CD8-positive, alpha-beta memory T cell (primary cell): Measurements from ENCODE around the gene DNAJC5. TPM values are rescaled to one million over a fixed set of nuclear protein-coding genes. Genes with fewer than 3 reads are reported as not detected.
"Not testable (repeated sequence)": the region's sequence is repeated elsewhere in the genome, so short reads cannot be mapped to it uniquely, and the experiment has no call there.

Experiments used
- CTCF ChIA-PET: fragments of 350-600 bp; sonication (Branson Sonifier 250); formaldehyde crosslinking; loops from one replicate; lab custom pipeline; 2021; ENCODE audit warnings: antibody characterized with exemption; lab: Charles Lee
- POLR2A ChIA-PET: fragments of 350-600 bp; sonication (Branson Sonifier 250); formaldehyde crosslinking; loops from one replicate; lab custom pipeline; 2021; ENCODE audit warnings: antibody characterized with exemption; lab: Charles Lee
- DNase-seq, 5 donors: peaks; one replicate each; pipeline versions ENCODE4 v3.0.0 to v3.0.0-alpha.2; 2020 to 2022; ENCODE audit warnings: mixed read lengths in 1 of 5
- H3K27ac ChIP-seq: one replicate; pipeline ENCODE4 v1.7.0; 2013; ENCODE audit warnings: low read depth, mild to moderate bottlenecking, low read length, moderate library complexity
- H3K27me3 ChIP-seq: 2 replicates; pipeline ENCODE4 v1.7.0; 2013; ENCODE audit warnings: low read length, mild to moderate bottlenecking; ENCODE audit not compliant: insufficient read depth, poor library complexity, severe bottlenecking
- H3K36me3 ChIP-seq: 2 replicates; pipeline ENCODE4 v1.7.0; 2013; ENCODE audit warnings: mild to moderate bottlenecking, low read length, moderate library complexity; ENCODE audit not compliant: insufficient read depth
- H3K4me1 ChIP-seq: 2 replicates; pipeline ENCODE4 v1.7.0; 2013; ENCODE audit warnings: mild to moderate bottlenecking, low read length, moderate library complexity; ENCODE audit not compliant: insufficient read depth
- H3K4me3 ChIP-seq: 2 replicates; pipeline ENCODE4 v1.7.0; 2013; ENCODE audit warnings: mild to moderate bottlenecking, low read length
- H3K9me3 ChIP-seq: 2 replicates; pipeline ENCODE4 v1.7.0; 2013; ENCODE audit warnings: mild to moderate bottlenecking, low read length
- H3K27ac Mint-ChIP-seq, 8 donors: one replicate each; pipeline ENCODE4 v1.8.0; 2020 to 2021; ENCODE audit warnings: mixed read lengths in 8 of 8, mild to moderate bottlenecking in 6 of 8, inconsistent platforms in 3 of 8, moderate library complexity in 3 of 8
- H3K27me3 Mint-ChIP-seq, 2 donors: one replicate each; pipeline ENCODE4 v1.8.0; 2020 to 2021; ENCODE audit warnings: mixed read lengths in 2 of 2, mild to moderate bottlenecking in 1 of 2, moderate library complexity in 1 of 2
- H3K36me3 Mint-ChIP-seq, 3 donors: one replicate each; pipeline ENCODE4 v1.8.0; 2020 to 2021; ENCODE audit warnings: mixed read lengths in 3 of 3, inconsistent platforms in 1 of 3, mild to moderate bottlenecking in 1 of 3
- H3K4me1 Mint-ChIP-seq, 3 donors: one replicate each; pipeline ENCODE4 v1.8.0; 2020 to 2021; ENCODE audit warnings: mixed read lengths in 3 of 3, inconsistent platforms in 1 of 3, mild to moderate bottlenecking in 1 of 3
- H3K4me3 Mint-ChIP-seq, 7 donors: one replicate each; pipeline ENCODE4 v1.8.0; 2020 to 2021; ENCODE audit warnings: mixed read lengths in 7 of 7, mild to moderate bottlenecking in 6 of 7, moderate library complexity in 4 of 7, inconsistent platforms in 2 of 7
- H3K9me3 Mint-ChIP-seq, 5 donors: one replicate each; pipeline ENCODE4 v1.8.0; 2020 to 2022; ENCODE audit warnings: mixed read lengths in 5 of 5, mild to moderate bottlenecking in 3 of 5, moderate library complexity in 2 of 5, inconsistent platforms in 1 of 5
- polyA plus RNA-seq: library from polyadenylated mRNA; unstranded; fragments of 300-500 nt; fragmentation: Illumina TruSeq; gene quantifications from one replicate; pipeline ENCODE4 v1.2.3, GENCODE V29; 2021
- total RNA-seq, 2 experiments: library from RNA; stranded (reverse); gene quantifications; one replicate each; pipeline ENCODE4 v1.2.3, GENCODE V29; 2021

DNAJC5 gene
- total and polyA plus RNA-seq, 3 experiments from 2014 or later = 8.3 to 40.9 (median 38.9) TPM

- peaks cover 22% of the 10 kb centered on the region for H3K4me1 ChIP-seq
- Mint-ChIP-seq H3K4me1 (peaks cover 15 to 33% (median 21%) of the 10 kb centered on the region in 3 donors), H3K9me3 (peaks cover 0 to 3% (median 0%) of the 10 kb centered on the region in 5 donors), H3K4me3 (peak overlapping the region; percentile 76 to 89 (median 80)), H3K27me3 (peaks cover 0 to 1% of the 10 kb centered on the region in 2 donors), H3K27ac (peak overlapping the region; percentile 57 to 91 (median 80)), H3K36me3 (peaks cover 0 to 14% (median 5%) of the 10 kb centered on the region in 3 donors)
- ChIA-PET POLR2A (interaction anchor here (0.6 to 1.4 kb wide), 2 partner anchors 11 to 241 kb away, joined by 3 to 4 read pairs; partner anchors contain the start of genes PRPF6 and SAMD10), CTCF (interaction anchor here (1.4 kb wide), 2 partner anchors 13 to 70 kb away, joined by 4 read pairs; partner anchors contain the start of gene UCKL1)
- H3K4me3 ChIP-seq = peak overlapping the region; percentile 71
- no peaks in the 10 kb centered on the region for H3K27me3 ChIP-seq
- H3K36me3 ChIP-seq = peaks cover 4% of the 10 kb centered on the region
- DNase-seq = peak; percentile 30 to 68 (median 35)
- H3K27ac ChIP-seq = peak overlapping the region; percentile 38
- no peaks in the 10 kb centered on the region for H3K9me3 ChIP-seq
Measured at GRCh38 chr20:63968928-63969760, 74.2 kb downstream of the DNAJC5 start.

GRCh38 chr20:63969838-63970713 lies 75.2 kb downstream of the DNAJC5 start, which contains the start of gene ZNF512B:
Gene ZNF512B (minus strand): TSS chr20:63969930. CDS start chr20:63967950, 1,980 bp downstream.
- Mint-ChIP-seq H3K9me3 (peaks cover 0 to 3% (median 0%) of the 10 kb centered on the region in 5 donors), H3K4me3 (peak within 1 kb of the TSS; percentile 76 to 89 (median 82)), H3K27ac (peak within 1 kb of the TSS; percentile 57 to 91 (median 80)), H3K4me1 (peaks cover 15 to 38% (median 22%) of the 10 kb centered on the region in 3 donors), H3K36me3 (peaks cover 0 to 19% (median 5%) of the 10 kb centered on the region in 3 donors), H3K27me3 (peaks cover 0 to 1% of the 10 kb centered on the region in 2 donors)
- Histone ChIP-seq H3K9me3 (no peaks in the 10 kb centered on the region), H3K36me3 (peaks cover 7% of the 10 kb centered on the region), H3K27me3 (no peaks in the 10 kb centered on the region), H3K4me3 (peak within 1 kb of the TSS; percentile 71), H3K27ac (peak within 1 kb of the TSS; percentile 38), H3K4me1 (peaks cover 22% of the 10 kb centered on the region)
- peak; percentile 18 to 71 (median 44) for DNase-seq
- ChIA-PET CTCF (no interaction called here), POLR2A (no interaction called here)

GRCh38 chr20:63970714-63971431 lies 75.9 kb downstream of the DNAJC5 start:
- Mint-ChIP-seq H3K27ac (peak overlapping the region in 2 of 8 donors; percentile 22 to 38), H3K27me3 (peaks cover 0 to 1% of the 10 kb centered on the region in 2 donors), H3K4me1 (peaks cover 15 to 38% (median 22%) of the 10 kb centered on the region in 3 donors), H3K36me3 (peaks cover 0 to 19% (median 5%) of the 10 kb centered on the region in 3 donors), H3K4me3 (peak overlapping the region; percentile 71 to 85 (median 75)), H3K9me3 (peaks cover 0 to 3% (median 0%) of the 10 kb centered on the region in 5 donors)
- ChIA-PET CTCF (no interaction called here), POLR2A (interaction anchor here (0.7 kb wide), 1 partner anchor 12 kb away, joined by 3 read pairs; no protein-coding TSS in a partner anchor)
- no peaks in the 10 kb centered on the region for H3K9me3 ChIP-seq
- peaks cover 7% of the 10 kb centered on the region for H3K36me3 ChIP-seq
- H3K4me1 ChIP-seq = peaks cover 22% of the 10 kb centered on the region
- no peak overlapping the region for H3K27ac ChIP-seq
- DNase-seq = peak in 1 of 5 donors; percentile 36
- no peaks in the 10 kb centered on the region for H3K27me3 ChIP-seq
- no peak overlapping the region for H3K4me3 ChIP-seq

- POLR2A ChIA-PET = not testable (repeated sequence)
Measured at GRCh38 chr20:63971960-63972311, 77.0 kb downstream of the DNAJC5 start.

GRCh38 chr20:63972312-63973159 lies 77.6 kb downstream of the DNAJC5 start:
- H3K4me3 Mint-ChIP-seq = peak overlapping the region in 2 of 7 donors; percentile 39 to 87
- H3K36me3 ChIP-seq = peaks cover 6% of the 10 kb centered on the region
- no peak overlapping the region for H3K27ac ChIP-seq
- H3K4me3 ChIP-seq = no peak overlapping the region
- peaks cover 35% of the 10 kb centered on the region for H3K4me1 ChIP-seq
- peak in 1 of 5 donors; percentile 36 for DNase-seq
- CTCF ChIA-PET = interaction anchor here (0.7 to 1.8 kb wide), 8 partner anchors 9 to 476 kb away, joined by 3 to 9 read pairs (median 4); no protein-coding TSS in a partner anchor
- H3K27me3 Mint-ChIP-seq = peaks cover 0 to 1% of the 10 kb centered on the region in 2 donors
- POLR2A ChIA-PET = no interaction called here
- no peaks in the 10 kb centered on the region for H3K9me3 Mint-ChIP-seq
- peak overlapping the region in 5 of 8 donors; percentile 44 to 94 (median 69) for H3K27ac Mint-ChIP-seq
- peaks cover 27 to 54% (median 39%) of the 10 kb centered on the region in 3 donors for H3K4me1 Mint-ChIP-seq
- H3K36me3 Mint-ChIP-seq = peaks cover 0 to 16% (median 5%) of the 10 kb centered on the region in 3 donors
- no peaks in the 10 kb centered on the region for H3K27me3 ChIP-seq
- H3K9me3 ChIP-seq = no peaks in the 10 kb centered on the region

More at GRCh38 chr20:63971960-63972311, 77.0 kb downstream of the DNAJC5 start:
- H3K27ac ChIP-seq, H3K27me3 Mint-ChIP-seq, H3K36me3 ChIP-seq, H3K9me3 Mint-ChIP-seq, H3K4me3 ChIP-seq, H3K27me3 ChIP-seq, H3K9me3 ChIP-seq: not testable (repeated sequence)
- Mint-ChIP-seq H3K27ac (peak overlapping the region in 1 of 8 donors; percentile 14), H3K4me3 (peak overlapping the region in 2 of 7 donors; percentile 39 to 87), H3K4me1 (peaks cover 23 to 48% (median 33%) of the 10 kb centered on the region in 3 donors), H3K36me3 (peaks cover 0 to 18% (median 5%) of the 10 kb centered on the region in 3 donors)
- peaks cover 29% of the 10 kb centered on the region for H3K4me1 ChIP-seq
- DNase-seq = peak in 1 of 5 donors; percentile 36
- CTCF ChIA-PET = interaction anchor here (0.7 to 0.9 kb wide), 2 partner anchors 62 to 159 kb away, joined by 3 to 4 read pairs; no protein-coding TSS in a partner anchor

- Histone ChIP-seq H3K9me3 (no peaks in the 10 kb centered on the region), H3K4me1 (peaks cover 40% of the 10 kb centered on the region), H3K27me3 (no peaks in the 10 kb centered on the region), H3K4me3 (no peak overlapping the region), H3K27ac (no peak overlapping the region), H3K36me3 (peaks cover 3% of the 10 kb centered on the region)
- DNase-seq = peak in 1 of 5 donors; percentile 4
- peaks cover 0 to 16% (median 5%) of the 10 kb centered on the region in 3 donors for H3K36me3 Mint-ChIP-seq
- H3K4me3 Mint-ChIP-seq = peak overlapping the region in 1 of 7 donors; percentile 87
- H3K9me3 Mint-ChIP-seq = no peaks in the 10 kb centered on the region
- peak overlapping the region in 7 of 8 donors; percentile 39 to 94 (median 59) for H3K27ac Mint-ChIP-seq
- CTCF ChIA-PET = interaction anchor here (0.7 to 2.6 kb wide), 23 partner anchors 9 to 476 kb away, joined by 3 to 11 read pairs (median 4); partner anchors contain the start of genes PPDPF, PTK6, TCEA2 and TPD52L2
- H3K27me3 Mint-ChIP-seq = peaks cover 0 to 1% of the 10 kb centered on the region in 2 donors
- POLR2A ChIA-PET = no interaction called here
- H3K4me1 Mint-ChIP-seq = peaks cover 32 to 58% (median 43%) of the 10 kb centered on the region in 3 donors
Measured at GRCh38 chr20:63973160-63973479, 78.2 kb downstream of the DNAJC5 start.
